Dermis microvascular lymphatic vessel endothelial cell (primary cell): Measurements from ENCODE around the gene TRIM50. TPM values are rescaled to one million over a fixed set of nuclear protein-coding genes. Genes with fewer than 3 reads are reported as not detected.
"Not testable (repeated sequence)": the region's sequence is repeated elsewhere in the genome, so short reads cannot be mapped to it uniquely, and the experiment has no call there.

Experiments
- DNase-seq, 2 donors: peaks; one replicate each; pipeline versions ENCODE4 v3.0.0 to v3.0.0-alpha.2; 2010; ENCODE audit warnings: low read depth in 2 of 2
- total RNA-seq: library from RNA; depleted of rRNA; stranded (reverse); fragments of >200 nt; gene quantifications from 2 replicates; pipeline ENCODE4 v1.2.1, GENCODE V29; 2014

The TRIM50 gene
- total RNA-seq, 1 donor from 2014 or later, result not detected

GRCh38 chr7:73350306-73351068, 22.6 kb upstream of the TRIM50 start:
- DNase-seq, result peak in 1 of 2 donors; percentile 65

DNA sequence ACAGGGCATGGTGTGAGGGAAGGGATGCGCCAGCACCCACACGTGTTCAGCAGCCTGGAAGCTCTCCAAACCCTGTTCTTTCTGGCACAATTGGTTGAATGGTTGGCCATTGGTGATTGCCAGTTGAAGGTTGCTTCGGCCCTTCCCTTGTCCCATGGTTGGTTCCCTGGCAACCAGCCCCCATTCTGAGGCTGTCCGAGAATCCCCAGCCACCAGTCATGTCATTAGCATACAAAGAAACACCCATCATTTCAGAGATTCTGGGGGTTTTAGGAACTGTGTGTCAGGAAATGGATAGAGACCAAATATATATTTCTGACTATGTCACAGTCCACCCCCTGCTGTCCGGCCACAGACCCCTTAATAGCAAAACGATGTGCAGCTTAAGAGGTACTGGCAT, 21.9 kb upstream of the TRIM50 start:
- DNase-seq, result no peak

DNA sequence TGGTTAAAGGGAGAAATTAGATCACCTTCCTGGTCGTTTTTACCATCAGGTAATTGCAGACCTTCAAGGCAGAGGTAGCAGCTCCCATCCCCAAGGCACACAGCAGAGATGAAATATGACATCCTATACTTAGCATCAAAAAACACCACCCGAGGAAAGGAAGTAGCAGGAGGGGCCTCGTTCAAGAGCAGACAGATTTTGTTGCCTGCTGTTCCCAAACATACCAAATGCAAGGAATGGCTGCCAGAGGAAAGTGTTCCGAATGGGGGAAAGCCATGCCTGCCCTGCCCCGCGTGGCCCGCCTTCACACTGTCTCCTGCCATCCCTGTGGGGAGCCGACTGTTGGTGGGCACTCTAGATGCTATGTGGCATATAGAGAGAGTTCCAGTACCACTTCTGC, 18.1 kb upstream of the TRIM50 start:
- DNase-seq, result no peak

- DNase-seq, result no peak
Measured at GRCh38 chr7:73345538-73345937, 17.7 kb upstream of the TRIM50 start.

DNA sequence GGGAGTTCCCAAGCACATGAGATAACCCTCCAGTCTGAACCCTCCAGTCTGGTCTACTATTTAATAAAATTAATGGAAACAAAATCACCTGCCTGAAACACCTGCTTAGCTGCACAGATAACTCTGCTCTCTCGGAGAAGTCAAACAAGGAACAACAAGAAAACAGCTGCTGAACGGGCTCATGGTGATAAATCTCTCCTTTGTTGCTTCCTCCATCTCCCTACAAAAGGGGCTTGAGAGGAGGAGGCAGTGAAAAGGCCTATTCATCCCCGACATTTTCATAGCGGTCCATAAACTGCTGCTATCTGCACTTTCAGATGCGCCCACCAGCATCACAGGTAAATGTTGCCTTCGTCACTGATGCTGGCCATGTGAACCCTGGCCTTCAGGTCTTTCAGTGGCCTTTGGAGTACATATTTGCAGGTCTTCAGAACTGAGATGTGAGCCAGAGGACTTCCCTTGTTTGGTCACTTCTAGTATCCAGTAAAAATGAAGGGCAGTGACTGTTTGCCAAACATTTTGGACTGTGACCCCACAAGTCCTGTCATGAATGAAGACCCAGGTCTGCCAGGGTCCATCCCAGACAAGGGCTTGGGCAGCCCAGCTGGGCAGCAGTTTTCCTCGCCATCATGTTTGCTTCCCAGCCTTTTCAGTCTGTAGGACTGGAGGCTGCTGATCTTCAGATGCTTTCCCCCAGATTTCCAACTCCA, 15.9 kb upstream of the TRIM50 start:
- no peak for DNase-seq

DNA sequence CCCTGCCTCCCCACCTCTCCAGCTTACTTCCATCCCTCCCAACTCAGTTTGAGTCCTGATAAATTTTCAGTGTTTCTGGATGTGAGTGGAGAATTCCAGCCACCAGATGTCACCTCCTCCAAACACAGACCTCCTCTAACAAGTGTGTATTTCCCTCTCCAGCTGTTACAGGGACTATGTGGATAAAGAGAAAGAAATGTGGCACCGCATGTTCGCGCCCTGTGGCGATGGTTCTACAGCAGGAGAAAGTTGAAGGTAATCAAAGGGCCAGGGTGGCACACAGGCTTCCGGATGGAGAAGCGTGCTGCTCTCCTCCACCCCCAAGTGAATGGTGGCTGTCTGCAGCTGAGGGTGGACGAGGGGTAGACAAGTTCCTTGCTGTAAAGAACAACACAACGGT, 14.8 kb upstream of the TRIM50 start:
- peak; percentile 73 to 74 for DNase-seq

- peak in 1 of 2 donors; percentile 57 for DNase-seq
Measured at GRCh38 chr7:73341877-73342276, 14.0 kb upstream of the TRIM50 start.

DNA sequence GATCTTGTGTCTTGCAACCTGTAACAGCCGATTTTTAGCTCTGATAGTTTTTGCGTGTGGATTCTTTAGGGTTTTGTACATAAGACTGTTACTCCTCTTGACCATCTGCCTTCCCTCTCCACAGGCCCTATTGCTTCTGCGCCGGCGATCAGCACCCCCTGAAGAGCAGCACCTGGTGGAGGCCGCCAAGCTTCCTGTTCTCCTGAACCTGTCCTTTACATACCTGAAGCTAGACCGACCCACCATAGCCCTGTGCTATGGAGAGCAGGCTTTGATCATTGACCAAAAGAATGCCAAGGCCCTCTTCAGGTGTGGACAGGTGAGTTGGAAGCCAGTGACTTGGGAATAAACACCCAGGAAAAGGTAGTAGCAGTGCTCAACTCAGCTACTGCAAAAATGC, 12.6 kb upstream of the TRIM50 start:
- no peak for DNase-seq

DNA sequence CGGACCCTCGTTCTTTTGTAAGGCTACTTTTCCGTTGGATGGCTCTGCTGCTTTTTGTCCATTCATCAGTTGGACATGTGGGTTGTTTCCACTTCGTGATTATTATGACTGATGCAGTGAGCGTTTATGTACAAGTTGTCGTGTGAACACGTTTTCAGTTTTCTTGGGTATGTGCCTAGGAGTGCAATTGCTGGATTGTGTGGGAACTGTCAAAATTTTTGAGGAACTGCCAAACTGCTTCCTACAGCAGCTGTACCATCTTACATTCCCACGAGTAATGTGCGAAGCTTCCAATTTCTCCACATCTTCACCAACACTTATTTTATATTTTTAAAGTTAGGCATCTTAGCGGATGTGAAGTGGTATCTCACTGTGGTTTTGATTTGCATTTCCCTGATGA, 10.4 kb upstream of the TRIM50 start:
- DNase-seq, result no peak

DNA sequence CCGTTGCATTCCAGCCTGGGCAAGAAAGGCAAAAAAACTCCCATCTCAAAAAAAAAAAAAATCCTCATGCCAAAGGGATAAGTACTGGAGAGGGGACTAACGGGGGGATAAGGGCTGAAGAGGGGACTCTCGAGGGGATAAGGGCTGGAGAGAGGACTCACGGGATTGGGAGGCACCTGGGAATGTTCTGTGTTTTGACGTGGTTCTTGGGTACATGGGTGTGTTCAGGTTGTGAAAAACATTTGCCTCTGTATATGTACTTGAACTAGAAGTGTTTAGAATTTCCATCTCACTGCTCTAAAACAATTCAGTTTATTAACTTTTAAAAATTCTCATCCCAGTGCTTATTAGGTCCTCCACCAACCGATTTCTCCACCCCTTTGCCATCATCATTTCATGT, 4.6 kb upstream of the TRIM50 start:
- DNase-seq, result no peak

DNA sequence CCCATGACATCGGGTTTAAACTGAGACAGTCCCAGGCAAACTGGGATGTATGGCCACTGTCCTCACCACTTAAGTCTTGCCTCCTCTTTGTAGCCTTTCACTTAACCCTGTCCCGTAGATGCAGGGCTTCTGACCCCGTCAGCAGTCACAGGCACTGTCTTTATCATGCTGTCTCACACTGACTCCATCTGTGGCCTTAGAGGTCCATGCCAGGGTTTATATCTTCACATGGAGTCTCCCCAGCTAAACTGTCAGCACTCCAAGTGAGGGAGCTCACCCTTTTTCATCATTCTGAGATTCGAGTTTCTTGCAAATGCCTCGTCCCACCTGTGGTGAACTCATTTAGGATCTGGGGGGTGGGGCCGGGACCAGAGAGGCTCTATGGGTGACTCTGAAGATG, 2.9 kb upstream of the TRIM50 start:
- no peak for DNase-seq

- DNase-seq, result peak; percentile 30 to 41
Measured at GRCh38 chr7:73329861-73330581, 2.1 kb upstream of the TRIM50 start.

DNA sequence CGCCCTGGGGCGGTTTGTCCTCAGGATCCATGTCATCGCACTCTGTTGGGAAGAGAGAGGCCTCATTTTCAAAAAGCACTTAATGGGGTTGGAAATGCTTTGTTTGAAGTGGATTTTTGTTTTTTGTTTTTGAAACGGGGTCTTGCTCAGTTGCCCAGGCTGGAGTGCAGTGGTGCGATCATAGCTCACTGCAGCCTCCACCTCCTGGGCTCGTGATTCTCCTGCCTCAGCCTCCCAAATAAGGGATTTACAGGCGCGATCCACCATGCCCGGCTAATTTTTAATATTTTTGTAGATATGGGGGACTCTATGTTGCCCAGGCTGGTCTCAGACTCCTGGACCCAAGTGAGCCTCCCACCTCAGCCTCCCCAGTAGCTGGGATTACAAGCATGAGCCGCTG, 814 bp upstream of the TRIM50 start:
- DNase-seq, result no peak

DNA sequence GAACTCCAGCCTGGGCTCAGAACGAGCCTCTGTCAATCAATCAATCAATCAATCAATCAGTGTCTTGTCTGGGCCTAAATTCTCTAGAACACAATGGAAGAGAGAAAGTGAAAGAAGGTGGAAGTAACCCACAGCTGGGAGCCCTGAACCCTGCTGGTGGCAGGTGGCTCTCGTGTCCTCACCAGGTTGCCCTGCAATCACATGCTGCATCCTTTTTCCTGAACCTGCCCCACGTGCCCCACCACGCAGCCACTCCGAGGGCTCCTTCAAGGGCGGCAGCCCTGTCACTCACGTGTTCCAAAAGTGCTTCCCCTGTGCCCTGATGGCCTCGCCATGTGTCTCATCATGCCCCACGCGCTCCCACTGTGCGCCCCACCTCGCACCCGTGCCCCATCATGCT, 433 bp downstream of the TRIM50 start:
- DNase-seq, result not testable (repeated sequence)

DNA sequence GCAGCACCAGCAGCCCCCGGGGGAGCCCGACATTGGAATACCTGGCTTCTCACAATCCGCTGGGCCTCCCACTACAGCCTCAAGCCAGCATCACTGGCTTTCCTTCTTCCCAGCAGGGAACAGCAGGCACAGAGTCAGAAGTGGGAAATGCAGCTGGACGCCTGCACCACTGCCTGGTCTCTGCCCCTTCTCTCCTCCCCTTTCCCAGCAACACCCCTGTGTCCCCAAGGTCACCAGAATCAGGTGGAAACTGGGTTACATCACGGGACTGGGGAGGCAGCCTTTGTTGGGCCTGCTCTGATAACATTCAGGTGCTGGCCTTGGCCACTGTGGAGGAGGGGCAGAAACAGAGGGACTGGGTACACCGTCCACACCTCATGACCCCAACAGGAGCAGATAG, 2.5 kb downstream of the TRIM50 start:
- DNase-seq, result not testable (repeated sequence)

- peak; percentile 45 to 63 for DNase-seq
Measured at GRCh38 chr7:73324081-73324845, 3.6 kb downstream of the TRIM50 start.

GRCh38 chr7:73323434-73324080, 4.3 kb downstream of the TRIM50 start:
- not testable (repeated sequence) for DNase-seq

- not testable (repeated sequence) for DNase-seq
Measured at GRCh38 chr7:73320009-73320408, 7.9 kb downstream of the TRIM50 start.

DNA sequence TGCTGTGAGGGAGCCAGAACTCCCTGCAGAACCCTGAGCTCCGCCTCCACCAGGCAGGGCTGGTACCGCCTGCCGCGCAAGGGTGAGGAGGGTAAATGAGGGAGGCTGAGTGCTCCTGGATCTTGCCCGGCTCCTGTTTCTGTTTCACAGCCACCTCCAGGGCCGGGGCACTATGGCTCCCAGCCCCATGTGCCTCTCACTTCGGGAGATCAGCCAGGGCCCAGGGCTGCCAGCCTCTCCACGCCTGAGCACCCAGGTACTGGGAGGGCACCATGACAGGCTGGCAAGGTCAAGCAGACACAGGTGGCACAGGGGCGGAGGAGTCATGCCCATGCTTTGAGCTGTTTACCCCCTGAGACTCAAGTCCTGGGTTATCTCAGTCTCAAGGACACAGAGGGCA, 8.3 kb downstream of the TRIM50 start:
- not testable (repeated sequence) for DNase-seq

GRCh38 chr7:73318656-73319204, 9.2 kb downstream of the TRIM50 start:
- DNase-seq, result not testable (repeated sequence)

DNA sequence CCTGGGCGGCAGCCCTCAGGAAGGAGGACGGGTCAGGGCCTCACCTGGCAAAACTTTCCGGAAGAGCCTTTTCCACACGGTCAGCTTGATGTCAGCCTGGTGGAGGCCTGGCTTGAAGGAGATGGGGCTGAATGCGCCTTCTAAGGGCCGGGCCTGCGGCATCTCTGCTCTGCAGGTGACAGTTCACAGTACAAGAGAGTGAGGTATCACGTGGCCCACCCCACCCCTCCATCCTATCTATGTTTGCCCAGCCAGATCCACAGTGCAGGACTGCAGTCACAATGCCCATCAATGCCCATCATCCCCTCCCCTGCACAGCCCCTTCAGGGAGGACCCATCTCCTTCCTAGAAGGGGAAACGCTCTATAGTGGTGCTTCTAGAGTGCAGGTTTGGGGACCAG, 11.4 kb downstream of the TRIM50 start:
- no peak for DNase-seq
